H1 (cell line): ENCODE measurements around the gene CCDC183. TPM values are rescaled to one million over a fixed set of nuclear protein-coding genes. Genes with fewer than 3 reads are reported as not detected.

ENCODE experiments used
- CTCF ChIA-PET: fragments of 300-600 bp; sonication (Branson Sonifier 250); formaldehyde crosslinking; loops from one replicate; lab custom pipeline; 2021; ENCODE audit not compliant: partially characterized antibody; lab: Charles Lee
- POLR2A ChIA-PET: fragments of 300-600 bp; sonication (Branson Sonifier 250); formaldehyde crosslinking; loops from one replicate; lab custom pipeline; 2021; ENCODE audit warnings: inconsistent platforms; ENCODE audit not compliant: partially characterized antibody; lab: Charles Lee
- DNase-seq, 2 experiments: peaks; one replicate each; pipeline versions ENCODE4 v3.0.0 to v3.0.0-alpha.2; 2010 to 2022; ENCODE audit warnings: low spot score in 2 of 2, low read depth in 1 of 2, mixed read lengths in 1 of 2
- FAIRE-seq: peaks from 2 replicates; lab custom pipeline; 2011; peaks lifted over from hg19 to GRCh38; lab: Jason Lieb, UNC
- H2AFZ ChIP-seq: 2 replicates; pipeline ENCODE4 v1.8.1; 2012; ENCODE audit warnings: low read length, inconsistent platforms
- H2AK5ac ChIP-seq: 2 replicates; pipeline ENCODE4 v1.6.1; 2013; ENCODE audit warnings: low read depth, low read length
- H2BK120ac ChIP-seq: replicated peaks from 2 replicates; pipeline ENCODE3; 2013; ENCODE audit warnings: low read depth, low read length, inconsistent platforms
- H2BK12ac ChIP-seq: 2 replicates; pipeline ENCODE4 v1.6.1; 2013; ENCODE audit warnings: low read depth, low read length
- H2BK15ac ChIP-seq: 2 replicates; pipeline ENCODE4 v1.6.1; 2013; ENCODE audit warnings: low read length
- H2BK20ac ChIP-seq: 2 replicates; pipeline ENCODE4 v1.6.1; 2013; ENCODE audit warnings: low read length
- H2BK5ac ChIP-seq: 2 replicates; pipeline ENCODE4 v1.6.1; 2013; ENCODE audit warnings: low read depth, low read length
- H3K14ac ChIP-seq: 2 replicates; pipeline ENCODE4 v1.6.1; 2013; ENCODE audit warnings: inconsistent platforms; ENCODE audit not compliant: insufficient read length
- H3K18ac ChIP-seq: 2 replicates; pipeline ENCODE4 v1.6.1; 2013; ENCODE audit warnings: low read length; ENCODE audit errors: extremely low read depth
- H3K23ac ChIP-seq: 2 replicates; pipeline ENCODE4 v1.6.1; 2013; ENCODE audit warnings: inconsistent platforms; ENCODE audit not compliant: insufficient read length
- H3K23me2 ChIP-seq: 2 replicates; pipeline ENCODE4 v1.6.1; 2013; ENCODE audit warnings: low read depth, low read length
- H3K27ac ChIP-seq: 2 replicates; pipeline ENCODE4 v1.6.1; 2011; ENCODE audit warnings: low read depth, low read length, inconsistent platforms
- H3K27me3 ChIP-seq, 4 experiments: replicated peaks in 1 of 4; 1 replicate in 1 of 4; 2 replicates in 3 of 4; pipeline versions ENCODE4 v1.6.1 to v1.8.1; 2011 to 2013; ENCODE audit warnings: low read length in 3 of 4, mild to moderate bottlenecking in 3 of 4, inconsistent platforms in 2 of 4, mixed read lengths in 2 of 4, moderate library complexity in 1 of 4; ENCODE audit not compliant: control insufficient read depth in 3 of 4, insufficient read depth in 3 of 4; ENCODE audit errors: extremely low read depth in 1 of 4
- H3K36me3 ChIP-seq, 4 experiments: 2 replicates each; pipeline versions ENCODE4 v1.6.1 to v1.8.1; 2011 to 2013; ENCODE audit warnings: mild to moderate bottlenecking in 4 of 4, low read length in 3 of 4, moderate library complexity in 2 of 4, control low read depth in 1 of 4, inconsistent platforms in 1 of 4; ENCODE audit not compliant: insufficient read depth in 4 of 4, control insufficient read depth in 2 of 4
- H3K4ac ChIP-seq: replicated peaks from 2 replicates; pipeline ENCODE3; 2013; ENCODE audit warnings: low read length, low read depth, mixed read lengths, inconsistent platforms; ENCODE audit not compliant: insufficient read length
- H3K4me1 ChIP-seq, 4 experiments: replicated peaks in 1 of 4; 1 replicate in 1 of 4; 2 replicates in 3 of 4; pipeline versions ENCODE4 v1.6.1 to v1.8.1; 2011 to 2013; ENCODE audit warnings: low read length in 3 of 4, inconsistent platforms in 2 of 4, mixed read lengths in 1 of 4; ENCODE audit not compliant: insufficient read depth in 4 of 4, control insufficient read depth in 3 of 4
- H3K4me2 ChIP-seq, 2 experiments: 2 replicates each; pipeline versions ENCODE4 v1.6.1 to v1.8.1; 2011 to 2013; ENCODE audit warnings: low read depth in 2 of 2, low read length in 2 of 2, control low read depth in 1 of 2, inconsistent platforms in 1 of 2, mild to moderate bottlenecking in 1 of 2; ENCODE audit not compliant: insufficient read depth in 1 of 2
- H3K4me3 ChIP-seq, 4 experiments: fragments of 200-600, 300-600 bp in 1 of 4; sonication (generic), shearing (Covaris generic), sonication (Bioruptor Twin) in 1 of 4; 2 replicates each; pipeline versions ENCODE4 v1.5.1 to v1.8.1; 2011 to 2016; ENCODE audit warnings: low read length in 4 of 4, low read depth in 3 of 4, control low read depth in 2 of 4, inconsistent platforms in 2 of 4, mild to moderate bottlenecking in 2 of 4, mixed read lengths in 1 of 4, moderate library complexity in 1 of 4; ENCODE audit not compliant: insufficient read depth in 2 of 4; ENCODE audit errors: extremely low read depth in 1 of 4
- H3K56ac ChIP-seq: replicated peaks from 2 replicates; pipeline ENCODE3; 2013; ENCODE audit warnings: low read depth, mild to moderate bottlenecking, mixed read lengths, low read length, inconsistent platforms; ENCODE audit not compliant: insufficient read length
- H3K79me1 ChIP-seq: 2 replicates; pipeline ENCODE4 v1.6.1; 2013; ENCODE audit warnings: low read depth, low read length, control low read depth
- H3K79me2 ChIP-seq, 2 experiments: 2 replicates each; pipeline versions ENCODE4 v1.6.1 to v1.8.1; 2012 to 2013; ENCODE audit warnings: low read length in 2 of 2, mild to moderate bottlenecking in 2 of 2, inconsistent platforms in 1 of 2; ENCODE audit not compliant: insufficient read depth in 2 of 2, control insufficient read depth in 1 of 2
- H3K9ac ChIP-seq, 4 experiments: replicated peaks in 1 of 4; 1 replicate in 1 of 4; 2 replicates in 3 of 4; pipeline versions ENCODE4 v1.6.1 to v1.8.1; 2011 to 2013; ENCODE audit warnings: low read depth in 3 of 4, low read length in 3 of 4, control low read depth in 2 of 4, mild to moderate bottlenecking in 2 of 4, moderate library complexity in 2 of 4, inconsistent platforms in 1 of 4; ENCODE audit errors: extremely low read depth in 1 of 4
- H3K9me3 ChIP-seq, 2 experiments: 2 replicates each; pipeline versions ENCODE4 v1.6.1 to v1.8.1; 2012 to 2013; ENCODE audit warnings: mild to moderate bottlenecking in 2 of 2, moderate library complexity in 2 of 2, control low read depth in 1 of 2, inconsistent platforms in 1 of 2, low read depth in 1 of 2, low read length in 1 of 2, mixed read lengths in 1 of 2; ENCODE audit not compliant: insufficient read depth in 2 of 2
- H4K20me1 ChIP-seq, 2 experiments: replicated peaks in 1 of 2; 2 replicates each; pipeline versions ENCODE3 to v1.8.1; 2011 to 2013; ENCODE audit warnings: inconsistent platforms in 2 of 2, low read length in 2 of 2, mild to moderate bottlenecking in 1 of 2; ENCODE audit not compliant: insufficient read depth in 2 of 2, control insufficient read depth in 1 of 2
- H4K5ac ChIP-seq: 2 replicates; pipeline ENCODE4 v1.6.1; 2013; ENCODE audit warnings: low read length, low read depth, mixed read lengths, inconsistent platforms; ENCODE audit not compliant: insufficient read length
- H4K8ac ChIP-seq: 2 replicates; pipeline ENCODE4 v1.8.0; 2013; ENCODE audit warnings: mild to moderate bottlenecking, moderate library complexity, low read length, inconsistent platforms; ENCODE audit not compliant: insufficient read depth; ENCODE audit errors: extremely low read depth
- H4K91ac ChIP-seq: replicated peaks from 2 replicates; pipeline ENCODE3; 2013; ENCODE audit warnings: low read length, mixed read lengths, inconsistent platforms; ENCODE audit not compliant: insufficient read length
- CBX8 ChIP-seq: fragments of 300-800, 300-1000 bp; sonication (generic); IDR thresholded peaks from 2 replicates; pipeline ENCODE4 v1.7.1; 2016; ENCODE audit warnings: low read depth, low read length, borderline replicate concordance
- POLR2AphosphoS5 ChIP-seq: IDR thresholded peaks from 2 replicates; pipeline ENCODE4 v1.6.1; 2011; ENCODE audit warnings: low read depth, low read length
- RBBP5 ChIP-seq: IDR thresholded peaks from 2 replicates; pipeline ENCODE4 v1.7.1; 2012; ENCODE audit warnings: low read depth, mild to moderate bottlenecking, inconsistent platforms, low read length, moderate library complexity, borderline replicate concordance
- RNF2 ChIP-seq: fragments of 200-900, 300-1000 bp; sonication (generic); IDR thresholded peaks from 2 replicates; pipeline ENCODE4 v1.7.1; 2016; ENCODE audit warnings: borderline replicate concordance, low read depth, mild to moderate bottlenecking, antibody characterized with exemption, low read length; ENCODE audit not compliant: poor library complexity, severe bottlenecking; ENCODE audit errors: missing control alignments
- SIN3A ChIP-seq, 2 experiments: IDR thresholded peaks in 1 of 2; conservative IDR thresholded peaks in 1 of 2; 2 replicates each; pipeline ENCODE4 v1.6.1; 2011 to 2012; ENCODE audit warnings: low read length in 2 of 2, improper control_type of control experiment in 1 of 2, low read depth in 1 of 2, mild to moderate bottlenecking in 1 of 2
- WGBS, 2 experiments: shearing (Covaris generic) in 1 of 2; methylation state at CpG; one replicate each; pipeline versions ENCODE4 v1.1.6 to v1.1.7; 2013 to 2015; ENCODE audit warnings: low lambda C conversion rate in 2 of 2, mixed read lengths in 2 of 2, inconsistent platforms in 1 of 2, low coverage in 1 of 2, missing lambda C conversion rate in 1 of 2; ENCODE audit not compliant: insufficient replicate concordance in 2 of 2, insufficient coverage in 1 of 2, insufficient read length in 1 of 2; ENCODE audit errors: extremely low coverage in 1 of 2, missing lambda C conversion rate in 1 of 2; 5-methylcytosine and 5-hydroxymethylcytosine counted together
- polyA plus RNA-seq, 7 experiments: library from polyadenylated mRNA; depleted of rRNA in 3 of 7; stranded (reverse) in 5 of 7; unstranded in 2 of 7; fragments of >200 nt in 5 of 7; fragments of 200-250 nt in 2 of 7; gene quantifications; 1 replicate in 5 of 7; 2 replicates in 1 of 7; 4 replicates in 1 of 7; pipeline versions ENCODE4 v1.2.1 to v1.2.3, GENCODE V29; 2011 to 2013; ENCODE audit warnings: missing spikeins in 2 of 7, mixed read lengths in 2 of 7
- total RNA-seq: library from RNA; stranded (reverse); fragmentation: NEBNext Ultra II Directional; extraction: Animal tissue kit (Norgen Biotek cat#: 25700); gene quantifications from 2 replicates; pipeline ENCODE4 v1.2.1, GENCODE V29; 2021

The CCDC183 gene
- total and polyA plus RNA-seq, 2 of the 8 experiments (the other 6 are each of a cell fraction or from before 2014, with no cell fraction given), result 0.51 to 1.6 TPM

GRCh38 chr9:136852664-136853595 lies 56.8 kb downstream of the CCDC183 start:
- no peak for TF ChIP-seq SIN3A (conservative IDR thresholded peaks at IDR 0.05 in 1 of 2, IDR thresholded peaks at IDR 0.05 in 1 of 2; ENCODE audit: low read depth in 1 of 2, low read length in 2 of 2)
- 0 out of 2 replicates have a peak, but pooled peaks have one; percentile 17 for TF ChIP-seq POLR2AphosphoS5
- TF ChIP-seq RNF2, result no peak
- no peak for TF ChIP-seq RBBP5
- no peak for TF ChIP-seq CBX8
- Histone ChIP-seq H3K79me2 (no peaks in the 10 kb centered on the region), H3K36me3 (peaks cover 0 to 7% (median 3%) of the 10 kb centered on the region in 4 experiments; a peak in 5 of 8 replicates), H3K27me3 (no peaks in the 10 kb centered on the region), H2AK5ac (no peak overlapping the region), H3K4ac (no peak overlapping the region), H3K23ac (no peak overlapping the region), H3K14ac (no peak overlapping the region), H2BK12ac (no peak overlapping the region), H4K8ac (0 out of 2 replicates have a peak overlapping the region, but pooled peaks have one; percentile 25), H3K27ac (no peak overlapping the region), H2AFZ (no peak overlapping the region), H2BK15ac (no peak overlapping the region), H4K91ac (peak overlapping the region; percentile 9), H4K5ac (no peak overlapping the region), H3K9ac (no peak overlapping the region), H4K20me1 (peaks cover 7 to 12% of the 10 kb centered on the region in 2 experiments), H3K56ac (no peak overlapping the region), H3K4me1 (peaks cover 0 to 10% (median 3%) of the 10 kb centered on the region in 4 experiments; a peak in 5 of 7 replicates), H3K18ac (no peak overlapping the region), H2BK5ac (no peak overlapping the region), H3K79me1 (no peaks in the 10 kb centered on the region; the same call in 1 of the 2 replicates), H2BK120ac (no peak overlapping the region), H3K9me3 (no peaks in the 10 kb centered on the region), H3K23me2 (peaks cover 6% of the 10 kb centered on the region), H2BK20ac (no peak overlapping the region), H3K4me3 (no peak overlapping the region), H3K4me2 (no peak overlapping the region)
- DNase-seq (peak in 1 of 2 experiments; percentile 48), FAIRE-seq (no peak)
- POLR2A ChIA-PET, result interaction anchor here (0.8 to 16.2 kb wide), 5 partner anchors 9 to 34 kb away, joined by 4 to 248 read pairs (median 5); partner anchors contain the start of genes AJM1, EDF1 and TRAF2
- CTCF ChIA-PET, result interaction anchor here (1.2 to 1.8 kb wide), 2 partner anchors 10 kb away, joined by 3 to 6 read pairs; partner anchors contain the start of gene AJM1
- 89% methylated on average over 29 of the region's 29 CpGs; no CpG with 5 or more reads in 1 of the 2 experiments for WGBS, 2 experiments
